SK-N-DZ (cell line): ENCODE measurements around the gene RMND5A.

Experiments used
- DNase-seq: peaks from one replicate; pipeline ENCODE4 v3.0.0-alpha.2; 2015; ENCODE audit warnings: low spot score

RMND5A gene

GRCh38 chr2:86765310-86765695 is 45.2 kb downstream of the RMND5A start:
- DNase-seq = no peak

GRCh38 chr2:86768189-86768949 is 48.3 kb downstream of the RMND5A start:
- DNase-seq = no peak

- no peak for DNase-seq
Observed at GRCh38 chr2:86769838-86770237, 49.7 kb downstream of the RMND5A start.

- DNase-seq = no peak
Observed at GRCh38 chr2:86770816-86771301, 50.8 kb downstream of the RMND5A start.

- DNase-seq = no peak
Observed at GRCh38 chr2:86772611-86773010, 52.5 kb downstream of the RMND5A start.

GRCh38 chr2:86774862-86775261 is 54.8 kb downstream of the RMND5A start:
- DNase-seq = no peak

GRCh38 chr2:86775338-86775737 is 55.2 kb downstream of the RMND5A start:
- no peak for DNase-seq

GRCh38 chr2:86776532-86776931 is 56.4 kb downstream of the RMND5A start:
- DNase-seq = no peak

- DNase-seq = no peak
Observed at GRCh38 chr2:86778957-86779356, 58.9 kb downstream of the RMND5A start.

GRCh38 chr2:86779971-86780370 is 59.9 kb downstream of the RMND5A start:
- no peak for DNase-seq

- DNase-seq = no peak
Observed at GRCh38 chr2:86781363-86781762, 61.3 kb downstream of the RMND5A start.

GRCh38 chr2:86782748-86783147 is 62.7 kb downstream of the RMND5A start:
- DNase-seq = no peak

- DNase-seq = no peak
Observed at GRCh38 chr2:86783615-86784339, 63.7 kb downstream of the RMND5A start.

GRCh38 chr2:86785456-86785855 is 65.4 kb downstream of the RMND5A start:
- DNase-seq = no peak

- DNase-seq = no peak
Observed at GRCh38 chr2:86786001-86786536, 66.0 kb downstream of the RMND5A start.

- DNase-seq = no peak
Observed at GRCh38 chr2:86787736-86788135, 67.6 kb downstream of the RMND5A start.

- no peak for DNase-seq
Observed at GRCh38 chr2:86788165-86788564, 68.1 kb downstream of the RMND5A start.

- no peak for DNase-seq
Observed at GRCh38 chr2:86788881-86789686, 69.0 kb downstream of the RMND5A start.

GRCh38 chr2:86789687-86790133 is 69.6 kb downstream of the RMND5A start:
- DNase-seq = no peak

GRCh38 chr2:86790134-86790675 is 70.1 kb downstream of the RMND5A start:
- no peak for DNase-seq
